Mucosa of rectum (tissue), 2 donors: ENCODE data around the gene BLOC1S4.

Experiments used
- H3K27ac ChIP-seq, 2 donors: one replicate each; pipeline ENCODE4 v1.7.0; 2013; ENCODE audit warnings: inconsistent platforms in 2 of 2, low read depth in 2 of 2, low read length in 2 of 2
- H3K27me3 ChIP-seq, 2 donors: one replicate each; pipeline ENCODE4 v1.7.0; 2013; ENCODE audit warnings: low read length in 2 of 2; ENCODE audit not compliant: control insufficient read depth in 2 of 2, insufficient read depth in 2 of 2
- H3K36me3 ChIP-seq, 2 donors: one replicate each; pipeline ENCODE4 v1.7.0; 2013; ENCODE audit warnings: low read length in 2 of 2; ENCODE audit not compliant: control insufficient read depth in 2 of 2, insufficient read depth in 2 of 2
- H3K4me1 ChIP-seq, 2 donors: one replicate each; pipeline ENCODE4 v1.7.0; 2013; ENCODE audit warnings: low read length in 2 of 2, mild to moderate bottlenecking in 1 of 2; ENCODE audit not compliant: control insufficient read depth in 2 of 2, insufficient read depth in 2 of 2
- H3K4me3 ChIP-seq, 2 donors: one replicate each; pipeline ENCODE4 v1.7.0; 2013; ENCODE audit warnings: low read length in 2 of 2
- H3K9ac ChIP-seq, 2 donors: one replicate each; pipeline ENCODE4 v1.7.0; 2013; ENCODE audit warnings: low read length in 2 of 2, low read depth in 1 of 2, mild to moderate bottlenecking in 1 of 2
- H3K9me3 ChIP-seq, 2 donors: one replicate each; pipeline ENCODE4 v1.7.0; 2013; ENCODE audit warnings: low read length in 2 of 2; ENCODE audit not compliant: control insufficient read depth in 2 of 2
- donor health status: healthy.
- donor health status: Normal muscosa, but diverticular disease.

The BLOC1S4 gene

GRCh38 chr4:6676722-6677558 is 39.0 kb upstream of the BLOC1S4 start:
- H3K27me3 ChIP-seq = no peaks in the 10 kb centered on the region
- no peaks in the 10 kb centered on the region for H3K9me3 ChIP-seq
- H3K9ac ChIP-seq = no peak overlapping the region
- peaks cover 20 to 24% of the 10 kb centered on the region in 2 donors for H3K4me1 ChIP-seq
- no peak overlapping the region for H3K27ac ChIP-seq
- peaks cover 3 to 5% of the 10 kb centered on the region in 2 donors for H3K36me3 ChIP-seq
- H3K4me3 ChIP-seq = peak overlapping the region in 1 of 2 donors; percentile 15

- H3K36me3 ChIP-seq = peaks cover 3 to 5% of the 10 kb centered on the region in 2 donors
- no peaks in the 10 kb centered on the region for H3K27me3 ChIP-seq
- H3K4me1 ChIP-seq = peaks cover 11 to 16% of the 10 kb centered on the region in 2 donors
- no peaks in the 10 kb centered on the region for H3K9me3 ChIP-seq
- H3K4me3 ChIP-seq = no peak overlapping the region
- H3K27ac ChIP-seq = no peak overlapping the region
- H3K9ac ChIP-seq = no peak overlapping the region
Observed at GRCh38 chr4:6680372-6681034, 35.5 kb upstream of the BLOC1S4 start.

- peaks cover 3% of the 10 kb centered on the region in 2 donors for H3K36me3 ChIP-seq
- no peak overlapping the region for H3K27ac ChIP-seq
- no peak overlapping the region for H3K4me3 ChIP-seq
- H3K4me1 ChIP-seq = peaks cover 7 to 9% of the 10 kb centered on the region in 2 donors
- no peaks in the 10 kb centered on the region for H3K9me3 ChIP-seq
- no peak overlapping the region for H3K9ac ChIP-seq
- H3K27me3 ChIP-seq = no peaks in the 10 kb centered on the region
Observed at GRCh38 chr4:6681191-6681590, 34.8 kb upstream of the BLOC1S4 start.

- Histone ChIP-seq H3K9me3 (no peaks in the 10 kb centered on the region), H3K4me1 (peaks cover 0 to under 1% of the 10 kb centered on the region in 2 donors), H3K4me3 (no peak overlapping the region), H3K27ac (no peak overlapping the region), H3K36me3 (no peaks in the 10 kb centered on the region), H3K9ac (no peak overlapping the region), H3K27me3 (no peaks in the 10 kb centered on the region)
Observed at GRCh38 chr4:6682862-6683590, 32.9 kb upstream of the BLOC1S4 start.

GRCh38 chr4:6684656-6685055 is 31.3 kb upstream of the BLOC1S4 start:
- H3K4me1 ChIP-seq = peaks cover 5 to 16% of the 10 kb centered on the region in 2 donors
- no peak overlapping the region for H3K4me3 ChIP-seq
- no peaks in the 10 kb centered on the region for H3K9me3 ChIP-seq
- no peaks in the 10 kb centered on the region for H3K36me3 ChIP-seq
- no peaks in the 10 kb centered on the region for H3K27me3 ChIP-seq
- no peak overlapping the region for H3K9ac ChIP-seq
- H3K27ac ChIP-seq = no peak overlapping the region

- no peaks in the 10 kb centered on the region for H3K27me3 ChIP-seq
- no peaks in the 10 kb centered on the region for H3K9me3 ChIP-seq
- peaks cover 10 to 23% of the 10 kb centered on the region in 2 donors for H3K4me1 ChIP-seq
- no peak overlapping the region for H3K4me3 ChIP-seq
- no peak overlapping the region for H3K9ac ChIP-seq
- no peaks in the 10 kb centered on the region for H3K36me3 ChIP-seq
- no peak overlapping the region for H3K27ac ChIP-seq
Observed at GRCh38 chr4:6686104-6686787, 29.7 kb upstream of the BLOC1S4 start.

- Histone ChIP-seq H3K9me3 (no peaks in the 10 kb centered on the region), H3K27me3 (no peaks in the 10 kb centered on the region), H3K9ac (peak overlapping the region in 1 of 2 donors; percentile 52), H3K36me3 (no peaks in the 10 kb centered on the region), H3K27ac (peak overlapping the region; percentile 74 to 83), H3K4me3 (peak overlapping the region in 1 of 2 donors; percentile 37), H3K4me1 (peaks cover 10 to 29% of the 10 kb centered on the region in 2 donors)
Observed at GRCh38 chr4:6687947-6688878, 27.8 kb upstream of the BLOC1S4 start.

- no peaks in the 10 kb centered on the region for H3K36me3 ChIP-seq
- H3K9ac ChIP-seq = peak overlapping the region; percentile 52
- peak overlapping the region; percentile 74 to 83 for H3K27ac ChIP-seq
- peak overlapping the region; percentile 37 to 45 for H3K4me3 ChIP-seq
- no peaks in the 10 kb centered on the region for H3K27me3 ChIP-seq
- peaks cover 14 to 37% of the 10 kb centered on the region in 2 donors for H3K4me1 ChIP-seq
- H3K9me3 ChIP-seq = no peaks in the 10 kb centered on the region
Observed at GRCh38 chr4:6688879-6689505, 27.0 kb upstream of the BLOC1S4 start.
